Subcutaneous abdominal adipose tissue (tissue), 5 donors: ENCODE data around the gene COL20A1.
"Not testable (repeated sequence)": the region's sequence is repeated elsewhere in the genome, so short reads cannot be mapped to it uniquely, and the experiment has no call there.

ENCODE experiments used
- H3K27ac ChIP-seq: one replicate; pipeline ENCODE4 v1.7.0; 2013; ENCODE audit warnings: low read depth, mild to moderate bottlenecking, inconsistent platforms, low read length, moderate library complexity
- H3K27me3 ChIP-seq, 5 donors: one replicate each; pipeline ENCODE4 v1.7.0; 2013; ENCODE audit warnings: low read length in 5 of 5, inconsistent platforms in 1 of 5; ENCODE audit not compliant: control insufficient read depth in 5 of 5, insufficient read depth in 4 of 5
- H3K36me3 ChIP-seq, 5 donors: one replicate each; pipeline ENCODE4 v1.7.0; 2013; ENCODE audit warnings: low read length in 5 of 5; ENCODE audit not compliant: control insufficient read depth in 5 of 5, insufficient read depth in 5 of 5
- H3K4me1 ChIP-seq, 5 donors: one replicate each; pipeline ENCODE4 v1.7.0; 2013; ENCODE audit warnings: low read length in 5 of 5, mild to moderate bottlenecking in 3 of 5, moderate library complexity in 1 of 5; ENCODE audit not compliant: control insufficient read depth in 5 of 5, insufficient read depth in 5 of 5
- H3K4me3 ChIP-seq, 5 donors: one replicate each; pipeline ENCODE4 v1.7.0; 2013; ENCODE audit warnings: low read length in 5 of 5, low read depth in 1 of 5
- H3K9ac ChIP-seq, 5 donors: one replicate each; pipeline ENCODE4 v1.7.0; 2013; ENCODE audit warnings: low read length in 5 of 5, mild to moderate bottlenecking in 4 of 5, moderate library complexity in 3 of 5
- H3K9me3 ChIP-seq, 5 donors: one replicate each; pipeline ENCODE4 v1.7.0; 2013; ENCODE audit warnings: low read length in 5 of 5; ENCODE audit not compliant: control insufficient read depth in 5 of 5
- donor health status: healthy.
- donor health status: healthy.
- donor health status: healthy.
- donor health status: healthy.
- donor health status: healthy.

Gene COL20A1

DNA sequence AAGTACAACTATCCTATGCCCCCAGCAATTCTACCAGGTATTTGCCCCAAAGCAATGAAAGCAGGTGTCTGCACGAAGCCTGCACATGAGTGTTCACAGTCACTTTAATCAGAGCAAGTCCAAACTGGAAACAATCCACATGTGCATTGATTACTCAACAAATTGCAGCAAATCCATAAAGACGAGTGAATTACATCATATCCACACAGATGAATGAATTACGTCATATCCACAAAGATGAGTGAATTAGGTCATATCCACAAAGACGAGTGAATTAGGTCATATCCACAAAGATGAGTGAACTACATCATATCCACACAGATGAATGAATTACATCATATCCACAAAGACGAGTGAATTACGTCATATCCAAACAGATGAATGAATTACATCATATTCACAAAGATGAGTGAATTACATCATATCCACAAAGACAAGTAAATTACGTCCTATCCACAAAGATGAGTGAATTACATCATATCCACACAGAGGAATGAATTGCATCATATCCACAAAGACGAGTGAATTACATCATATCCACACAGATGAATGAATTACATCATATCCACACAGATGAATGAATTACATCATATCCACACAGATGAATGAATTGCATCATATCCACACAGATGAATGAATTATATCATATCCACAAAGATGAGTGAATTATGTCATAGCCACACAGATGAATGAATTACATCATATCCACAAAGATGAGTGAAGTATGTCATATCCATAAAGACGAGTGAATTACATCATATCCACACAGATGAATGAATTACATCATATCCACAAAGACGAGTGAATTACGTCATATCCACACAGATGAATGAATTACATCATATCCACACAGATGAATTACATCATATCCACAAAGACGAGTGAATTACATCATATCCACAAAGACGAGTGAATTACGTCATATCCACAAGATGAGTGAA lies 46.4 kb downstream of the COL20A1 start:
- Histone ChIP-seq H3K4me1 (peaks cover 0 to 18% (median 12%) of the 10 kb centered on the region in 5 donors), H3K27me3 (peaks cover 0 to 29% (median 27%) of the 10 kb centered on the region in 5 donors)
- not testable (repeated sequence) for H3K36me3 ChIP-seq, H3K4me3 ChIP-seq, H3K9ac ChIP-seq, H3K27ac ChIP-seq, H3K9me3 ChIP-seq

DNA sequence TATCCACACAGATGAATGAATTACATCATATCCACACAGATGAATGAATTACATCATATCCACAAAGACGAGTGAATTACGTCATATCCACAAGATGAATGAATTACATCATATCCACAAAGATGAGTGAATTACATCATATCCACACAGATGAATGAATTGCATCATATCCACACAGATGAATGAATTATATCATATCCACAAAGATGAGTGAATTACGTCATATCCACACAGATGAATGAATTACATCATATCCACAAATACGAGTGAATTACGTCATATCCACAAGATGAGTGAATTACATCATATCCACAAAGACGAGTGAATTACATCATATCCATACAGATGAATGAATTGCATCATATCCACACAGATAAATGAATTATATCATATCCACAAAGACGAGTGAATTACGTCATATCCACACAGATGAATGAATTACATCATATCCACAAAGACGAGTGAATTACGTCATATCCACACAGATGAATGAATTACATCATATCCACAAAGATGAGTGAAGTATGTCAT lies 47.2 kb downstream of the COL20A1 start:
- H3K27ac ChIP-seq, H3K9me3 ChIP-seq, H3K9ac ChIP-seq, H3K4me3 ChIP-seq, H3K36me3 ChIP-seq: not testable (repeated sequence)
- H3K27me3 ChIP-seq = peaks cover 0 to 23% (median 20%) of the 10 kb centered on the region in 5 donors
- peaks cover 1 to 26% (median 20%) of the 10 kb centered on the region in 5 donors for H3K4me1 ChIP-seq

DNA sequence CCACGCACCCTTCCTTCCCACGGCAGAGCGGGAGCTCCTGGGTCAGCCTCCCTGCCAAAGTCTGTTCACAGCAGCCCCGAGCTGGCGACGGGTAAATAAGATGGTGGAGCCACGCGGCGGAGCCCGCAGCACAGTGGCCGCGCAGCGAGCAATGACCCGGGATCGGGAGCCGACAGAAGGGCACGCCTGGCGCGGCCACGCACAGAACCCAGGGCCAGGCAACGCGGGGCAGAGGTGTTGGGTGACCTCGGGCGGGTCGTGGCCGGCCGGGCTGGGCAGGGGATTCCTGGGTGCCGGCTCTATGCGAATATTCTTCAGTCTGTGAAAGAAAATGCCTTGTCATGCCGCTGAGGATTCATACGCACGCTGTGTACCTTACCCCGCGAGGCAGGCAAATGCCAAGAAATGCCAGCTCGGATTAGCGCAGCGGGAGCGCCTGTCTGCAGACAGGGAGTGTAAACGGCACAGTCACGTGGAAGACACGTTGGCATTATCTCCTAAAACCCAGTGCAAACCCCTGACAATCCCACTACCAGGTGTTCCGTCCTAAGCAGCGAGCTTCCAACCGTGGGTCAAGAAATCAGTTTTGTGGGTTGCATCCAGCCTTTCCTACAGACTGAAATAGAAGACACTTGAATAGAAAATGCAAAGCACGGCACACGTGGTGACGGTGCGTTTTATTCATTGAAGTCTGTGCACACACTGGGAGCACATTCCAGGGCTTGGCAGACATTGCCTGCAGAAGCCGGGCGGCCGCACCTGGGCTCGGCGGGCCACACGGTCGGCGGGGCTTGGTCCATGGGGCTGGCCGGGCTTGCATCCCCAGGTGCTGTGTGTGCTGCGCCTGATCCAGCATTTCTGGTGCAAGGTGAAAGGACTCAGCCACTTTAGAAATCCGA lies 49.8 kb downstream of the COL20A1 start:
- H3K9ac ChIP-seq = no peak overlapping the region
- H3K4me1 ChIP-seq = peaks cover 4 to 37% (median 34%) of the 10 kb centered on the region in 5 donors
- H3K27me3 ChIP-seq = peaks cover 0 to 12% (median 6%) of the 10 kb centered on the region in 5 donors

DNA sequence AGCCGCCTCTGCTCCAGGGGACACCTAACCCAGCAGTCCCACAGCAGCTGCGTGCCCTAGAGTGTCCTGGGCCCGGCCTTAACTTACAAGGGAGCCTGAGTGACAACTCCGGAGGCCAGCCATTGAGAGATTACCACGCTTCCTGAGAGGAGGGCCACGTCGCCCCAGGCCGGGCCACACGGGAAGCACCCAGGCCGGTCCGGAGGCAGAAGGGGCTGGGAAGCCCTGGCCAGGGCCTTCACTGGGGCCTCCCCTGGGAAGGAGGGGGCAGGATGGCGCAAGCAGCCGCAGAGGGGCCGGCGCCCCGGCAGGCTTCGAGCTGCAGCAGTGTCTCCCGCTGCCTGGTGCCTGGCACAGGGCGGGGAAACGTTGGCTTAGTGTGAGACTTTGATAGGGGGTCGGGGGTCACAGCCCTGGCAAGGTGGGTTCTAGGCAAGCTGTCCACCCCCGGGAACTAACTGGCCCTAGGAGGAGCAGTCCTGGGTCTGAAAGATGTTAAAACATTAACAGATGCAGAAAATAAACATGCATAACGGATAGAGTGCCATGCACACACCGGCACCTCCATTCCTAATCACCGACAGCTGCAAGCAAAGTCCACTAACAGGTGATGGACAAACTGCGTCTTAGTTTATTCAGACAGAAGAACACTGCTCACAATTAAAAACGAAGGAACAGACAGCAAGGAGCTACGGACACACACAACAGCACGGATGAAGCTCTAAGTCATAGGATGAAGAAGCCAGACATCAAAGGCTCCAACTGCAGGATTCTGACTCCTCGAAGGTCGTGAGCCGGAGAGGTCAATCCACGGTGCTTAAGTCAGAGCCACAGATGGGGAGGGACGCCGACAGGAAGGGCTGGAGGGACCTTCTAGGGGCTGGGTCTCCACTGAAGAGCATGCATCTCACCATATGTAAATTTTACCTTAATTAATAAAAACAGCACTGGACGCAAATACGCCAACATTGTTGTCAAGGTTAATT lies 50.8 kb downstream of the COL20A1 start:
- no peaks in the 10 kb centered on the region for H3K9me3 ChIP-seq
- H3K27me3 ChIP-seq = peaks cover 0 to 12% (median 8%) of the 10 kb centered on the region in 5 donors

More for the DNA sequence above, 49.8 kb downstream of the COL20A1 start:
- Histone ChIP-seq H3K27ac (no peak overlapping the region), H3K36me3 (no peaks in the 10 kb centered on the region), H3K9me3 (no peaks in the 10 kb centered on the region), H3K4me3 (no peak overlapping the region)

DNA sequence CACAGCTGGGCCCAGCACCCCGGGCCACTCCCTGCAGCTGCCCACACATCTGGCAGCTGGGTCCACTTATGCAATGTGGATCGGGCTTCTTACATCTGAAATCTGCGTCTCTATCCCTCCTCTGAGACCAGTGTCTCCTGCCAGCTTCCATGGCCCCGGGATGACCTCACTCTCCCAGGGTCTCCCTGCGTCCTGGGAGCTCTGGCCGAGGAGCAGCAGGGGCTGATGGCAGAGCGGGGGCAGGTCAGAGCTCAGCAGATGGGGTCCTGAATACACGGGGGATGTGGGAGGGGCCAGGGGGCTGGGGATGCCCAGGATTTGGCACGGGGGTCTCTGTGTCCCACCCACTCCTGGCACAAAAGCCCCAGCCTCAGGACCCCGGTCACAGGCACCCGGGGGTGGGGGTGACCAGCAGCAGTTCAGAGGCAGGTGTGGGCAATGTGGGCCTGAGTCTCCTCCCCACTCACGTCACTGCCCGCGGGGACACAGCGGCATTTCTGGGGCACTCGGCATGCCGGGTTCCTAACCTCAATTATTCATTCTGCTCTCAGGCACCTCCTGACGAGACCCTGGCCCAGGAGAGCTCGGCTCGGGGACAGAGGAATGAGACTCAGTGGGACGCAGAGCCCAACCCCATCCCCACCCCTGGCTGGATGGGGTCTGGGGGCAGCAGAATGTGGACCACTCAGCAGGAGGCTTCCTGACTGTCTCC lies 51.8 kb downstream of the COL20A1 start:
- Histone ChIP-seq H3K4me3 (no peak overlapping the region), H3K27me3 (peaks cover 0 to 12% (median 8%) of the 10 kb centered on the region in 5 donors), H3K9ac (no peak overlapping the region), H3K36me3 (no peaks in the 10 kb centered on the region), H3K27ac (no peak overlapping the region), H3K9me3 (no peaks in the 10 kb centered on the region), H3K4me1 (peaks cover 4 to 37% (median 34%) of the 10 kb centered on the region in 5 donors)

More for the DNA sequence above, 50.8 kb downstream of the COL20A1 start:
- Histone ChIP-seq H3K36me3 (no peaks in the 10 kb centered on the region), H3K4me1 (peaks cover 4 to 37% (median 34%) of the 10 kb centered on the region in 5 donors), H3K9ac (no peak overlapping the region), H3K27ac (no peak overlapping the region), H3K4me3 (no peak overlapping the region)

DNA sequence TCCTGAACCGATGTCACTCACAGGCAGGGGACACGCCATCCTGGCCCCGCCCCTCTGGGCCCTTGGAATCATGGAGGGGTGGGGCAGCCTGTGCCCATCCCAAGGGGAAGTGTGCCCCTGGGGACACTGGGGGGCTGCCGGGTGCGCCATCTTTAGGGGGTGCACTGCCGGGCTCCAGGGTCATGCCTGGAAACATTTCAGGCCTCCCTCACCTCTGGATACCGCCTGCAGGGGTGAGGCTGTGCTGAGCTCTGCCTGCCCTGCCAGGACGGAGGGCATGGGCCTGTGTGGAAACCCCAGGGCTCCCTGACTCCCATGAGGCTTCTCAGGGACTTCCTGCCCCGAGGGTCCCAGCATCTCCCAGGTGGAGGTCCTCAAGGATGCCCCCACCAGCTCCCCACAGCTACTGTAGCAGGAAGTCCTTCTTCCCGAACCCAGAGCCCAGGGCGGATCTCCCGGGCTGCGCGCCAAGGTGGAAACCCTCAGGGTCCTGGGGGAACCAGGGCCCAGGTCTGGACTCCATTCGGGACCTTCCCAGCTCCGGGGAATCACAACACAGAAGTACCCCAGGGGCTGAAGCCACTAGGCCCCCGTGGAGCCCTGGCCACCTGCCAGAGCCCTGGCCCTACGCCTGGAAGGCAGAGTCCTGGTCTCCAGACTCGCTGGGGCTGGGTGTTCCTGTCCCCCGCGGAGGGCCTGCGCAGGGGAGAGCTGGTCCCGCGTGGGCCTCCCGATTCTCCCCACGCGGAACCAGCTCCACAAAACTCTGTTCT lies 52.5 kb downstream of the COL20A1 start:
- Histone ChIP-seq H3K36me3 (no peaks in the 10 kb centered on the region), H3K9ac (no peak overlapping the region), H3K27ac (no peak overlapping the region), H3K4me1 (peaks cover 4 to 37% (median 34%) of the 10 kb centered on the region in 5 donors), H3K4me3 (no peak overlapping the region), H3K9me3 (peaks cover 0 to 1% (median 0%) of the 10 kb centered on the region in 5 donors), H3K27me3 (peaks cover 0 to 12% (median 8%) of the 10 kb centered on the region in 5 donors)

DNA sequence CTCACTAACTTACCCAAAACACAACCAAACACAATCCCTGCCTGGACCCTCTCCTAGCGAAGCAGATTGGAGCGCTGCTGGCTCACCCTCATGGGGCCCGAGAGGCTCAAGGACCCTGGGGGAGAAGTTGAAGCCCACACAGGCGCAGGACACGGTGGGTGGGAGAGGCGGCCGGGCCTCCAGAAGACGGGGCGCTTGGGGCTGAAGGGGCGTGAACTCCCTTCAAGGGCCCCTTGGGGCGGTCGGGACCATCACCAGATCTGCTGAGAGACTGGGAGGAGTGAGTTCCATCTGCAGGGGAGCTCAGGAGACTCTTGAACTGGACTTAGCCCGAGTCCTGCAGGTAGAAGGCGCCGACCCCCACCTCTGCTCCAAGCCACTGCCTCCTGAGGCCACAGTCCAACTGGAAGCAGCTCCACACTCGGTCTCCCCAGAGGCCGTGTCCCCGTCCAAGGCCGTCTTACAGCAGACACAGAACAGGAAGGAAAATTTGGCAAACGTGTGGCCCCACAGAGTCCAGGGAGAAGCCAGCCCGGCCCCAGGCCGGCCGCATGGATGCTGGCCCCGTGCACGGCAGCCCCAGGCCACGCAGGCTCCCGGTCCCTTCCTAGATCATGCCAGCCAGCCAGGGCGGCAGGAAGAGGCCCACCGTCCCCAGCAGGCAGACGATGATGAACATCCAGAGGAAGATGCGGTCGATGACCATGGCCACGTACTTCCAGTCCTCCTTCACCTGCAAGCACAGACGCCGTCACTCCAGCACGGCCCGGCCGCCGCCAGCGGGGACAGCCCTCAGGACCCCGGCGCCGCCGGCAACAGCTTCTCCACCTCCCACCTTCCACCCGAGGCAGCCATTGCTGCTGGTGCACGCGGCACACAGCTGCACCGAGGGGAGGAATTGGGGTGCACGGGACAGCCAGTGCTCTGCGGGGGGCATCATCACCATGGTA lies 53.4 kb downstream of the COL20A1 start:
- no peak overlapping the region for H3K27ac ChIP-seq
- H3K36me3 ChIP-seq = no peaks in the 10 kb centered on the region
- no peak overlapping the region for H3K4me3 ChIP-seq
- H3K9ac ChIP-seq = no peak overlapping the region
- peaks cover 4 to 37% (median 34%) of the 10 kb centered on the region in 5 donors for H3K4me1 ChIP-seq
- H3K27me3 ChIP-seq = peaks cover 0 to 12% (median 8%) of the 10 kb centered on the region in 5 donors
- H3K9me3 ChIP-seq = peaks cover 0 to 4% (median 0%) of the 10 kb centered on the region in 5 donors
